Psoas muscle (tissue), 8 donors: ENCODE data around the gene CAMTA1. TPM values are rescaled to one million over a fixed set of nuclear protein-coding genes. Genes with fewer than 3 reads are reported as not detected.

ENCODE experiments used
- ATAC-seq, 4 donors: fragments of 200-7000 bp; cut with Tn5 transposase; one replicate each; pipeline ENCODE4 v1.9.1; 2020; ENCODE audit warnings: moderate library complexity in 3 of 4, mild to moderate bottlenecking in 2 of 4
- DNase-seq, 2 donors: peaks; one replicate each; pipeline ENCODE4 v3.0.0-alpha.2; 2020
- H3K27ac ChIP-seq: fragments of 200-600 bp; one replicate; pipeline ENCODE4 v1.8.0; 2022
- H3K27me3 ChIP-seq, 3 donors: fragments of 200-600 bp in 1 of 3; one replicate each; pipeline versions ENCODE4 v1.6.1 to v1.8.0; 2013 to 2022; ENCODE audit warnings: low read length in 2 of 3, mild to moderate bottlenecking in 2 of 3, moderate library complexity in 1 of 3; ENCODE audit not compliant: insufficient read depth in 3 of 3
- H3K36me3 ChIP-seq, 2 donors: fragments of 200-600 bp in 1 of 2; one replicate each; pipeline versions ENCODE4 v1.6.1 to v1.8.0; 2013 to 2022; ENCODE audit warnings: low read depth in 1 of 2, mild to moderate bottlenecking in 1 of 2, moderate library complexity in 1 of 2; ENCODE audit not compliant: insufficient read depth in 1 of 2
- H3K4me1 ChIP-seq: fragments of 200-600 bp; one replicate; pipeline ENCODE4 v1.8.0; 2022
- H3K4me3 ChIP-seq: fragments of 200-600 bp; one replicate; pipeline ENCODE4 v1.8.0; 2022; ENCODE audit warnings: mild to moderate bottlenecking
- H3K9me3 ChIP-seq: fragments of 200-600 bp; one replicate; pipeline ENCODE4 v1.8.0; 2022
- CTCF ChIP-seq: fragments of 200-600 bp; IDR thresholded peaks from one replicate; pipeline ENCODE4 v1.8.0; 2022; ENCODE audit warnings: antibody characterized with exemption
- WGBS, 3 donors: extraction: QIAGEN DNeasy Blood & Tissue Kit; methylation state at CpG; one replicate each; pipeline versions ENCODE4 v1.1.6 to v1.1.7; 2013; 5-methylcytosine and 5-hydroxymethylcytosine counted together
- intact Hi-C, 2 donors: fragments of 100-400 bp; cut with DNase I; formaldehyde crosslinking; loops; one replicate each; pipeline versions ENCODE4 v1.11.0 to v1.14.2; 2022
- polyA plus RNA-seq, 3 donors: library from polyadenylated mRNA; stranded (reverse); fragments of 200-250 nt; gene quantifications; one replicate each; pipeline ENCODE4 v1.2.3, GENCODE V29; 2013
- total RNA-seq, 4 donors: library from RNA; stranded (reverse); fragmentation: NEBNext Ultra II Directional in 2 of 4; extraction: Animal tissue kit (Norgen Biotek cat#: 25700) in 2 of 4; gene quantifications; one replicate each; pipeline versions ENCODE4 v1.2.1 to v1.2.4, GENCODE V29; 2021 to 2023
- donor health status: healthy with polysubstance abuse.
- donor health status: DM: no; HTN: no; CAD: no; lungs with moderate emphysema.
- donor health status: Bipolar disorder and iron deficiency.
- donor health status: healthy.
- donor health status: DM: yes; HTN: yes; CAD: no.
- donor health status: DM: no; HTN: no; CAD: no.
- donor health status: DM: no; HTN: no; CAD: no.
- donor health status: DM: yes; HTN: yes; CAD: no.

Gene CAMTA1
- total and polyA plus RNA-seq, 7 donors = 64.6 to 206 (median 76.5) TPM

DNA sequence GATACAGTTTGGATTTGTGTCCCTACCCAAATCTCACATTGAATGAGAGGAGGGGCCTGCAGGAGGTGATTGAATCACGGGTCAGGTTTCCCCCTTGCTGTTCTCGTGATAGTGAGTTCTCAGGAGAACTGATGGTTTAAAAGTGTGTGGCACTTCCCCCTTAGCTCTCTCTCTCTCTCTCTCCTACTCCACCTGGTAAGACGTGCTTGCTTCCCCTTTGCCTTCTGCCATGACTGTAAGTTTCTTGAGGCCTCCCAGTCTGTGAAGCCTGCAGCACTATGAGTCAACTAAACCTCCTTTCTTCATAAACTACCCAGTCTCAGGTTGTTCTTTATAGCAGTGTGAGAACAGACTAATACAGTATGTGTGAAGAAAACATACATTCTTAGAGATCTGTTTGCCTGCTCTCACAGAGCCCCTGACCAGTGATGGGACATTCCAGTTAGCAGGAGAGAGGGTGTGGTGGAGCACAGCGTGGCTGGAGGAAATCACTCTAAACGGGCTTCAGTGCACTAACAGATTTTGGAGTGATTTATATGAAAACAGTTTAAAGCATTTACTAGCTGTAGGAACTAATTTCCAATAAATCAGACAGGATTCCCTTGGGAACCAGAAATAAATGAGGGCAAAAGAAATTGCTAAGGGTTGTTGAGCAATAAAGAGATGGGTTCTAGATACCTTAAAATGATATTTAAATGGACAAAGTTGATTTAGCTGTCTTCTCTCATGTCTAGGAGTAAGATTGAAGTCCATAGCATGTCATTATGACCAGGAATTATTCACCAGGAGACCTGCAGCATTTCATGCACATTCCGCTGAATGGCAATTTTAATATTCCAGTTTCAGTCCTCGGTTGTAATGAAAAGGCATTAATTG is 411.0 kb downstream of the CAMTA1 start:
- peaks cover 2 to 15% (median 6%) of the 10 kb centered on the region in 3 donors for H3K27me3 ChIP-seq
- 51 to 55% (median 53%) methylated on average over 7 of the region's 7 CpGs for WGBS, 3 donors
- no peaks in the 10 kb centered on the region for H3K4me1 ChIP-seq
- no peaks in the 10 kb centered on the region for H3K9me3 ChIP-seq
- H3K36me3 ChIP-seq = no peaks in the 10 kb centered on the region
- no peak for DNase-seq
- intact Hi-C loops = no loop called here
- no peak for TF ChIP-seq CTCF
- H3K4me3 ChIP-seq = no peak overlapping the region
- no peak overlapping the region for H3K27ac ChIP-seq
- ATAC-seq = no peak

- WGBS, 3 donors = 60 to 78% (median 76%) methylated on average over 5 of the region's 5 CpGs
- ATAC-seq (no peak), DNase-seq (no peak)
- no peak for TF ChIP-seq CTCF
- Histone ChIP-seq H3K27me3 (peaks cover 4 to 18% (median 6%) of the 10 kb centered on the region in 3 donors), H3K27ac (no peak overlapping the region), H3K4me1 (no peaks in the 10 kb centered on the region), H3K4me3 (no peak overlapping the region), H3K9me3 (no peaks in the 10 kb centered on the region), H3K36me3 (no peaks in the 10 kb centered on the region)
- intact Hi-C loops = no loop called here
Observed at GRCh38 chr1:7198664-7199063, 413.4 kb downstream of the CAMTA1 start.

- no peak for TF ChIP-seq CTCF
- ATAC-seq (no peak), DNase-seq (no peak)
- WGBS, 3 donors = 24 to 55% (median 37%) methylated on average over 27 of the region's 27 CpGs
- H3K36me3 ChIP-seq = no peaks in the 10 kb centered on the region
- intact Hi-C loops = no loop called here
- H3K4me1 ChIP-seq = no peaks in the 10 kb centered on the region
- peaks cover 4 to 18% (median 6%) of the 10 kb centered on the region in 3 donors for H3K27me3 ChIP-seq
- H3K9me3 ChIP-seq = no peaks in the 10 kb centered on the region
- H3K27ac ChIP-seq = no peak overlapping the region
- no peak overlapping the region for H3K4me3 ChIP-seq
Observed at GRCh38 chr1:7199077-7199779, 414.0 kb downstream of the CAMTA1 start.

- WGBS, 3 donors = 28 to 32% (median 30%) methylated on average over 6 of the region's 6 CpGs
- Histone ChIP-seq H3K27me3 (peaks cover 0 to 3% (median 0%) of the 10 kb centered on the region in 3 donors), H3K36me3 (no peaks in the 10 kb centered on the region), H3K9me3 (no peaks in the 10 kb centered on the region), H3K27ac (no peak overlapping the region), H3K4me3 (no peak overlapping the region), H3K4me1 (no peaks in the 10 kb centered on the region)
- intact Hi-C loops = no loop called here
- ATAC-seq (peak in 3 of 4 donors; percentile 65 to 81 (median 66)), DNase-seq (no peak)
- peak; percentile 49 for TF ChIP-seq CTCF
Observed at GRCh38 chr1:7207875-7208646, 422.8 kb downstream of the CAMTA1 start.
